Epidermal melanocyte (primary cell): ENCODE data around the gene PTPRK.

ENCODE experiments used
- DNase-seq: peaks from one replicate; pipeline ENCODE4 v3.0.0; 2011; ENCODE audit warnings: low spot score; ENCODE audit not compliant: insufficient read length

The PTPRK gene

GRCh38 chr6:128516514-128516898 lies 3.9 kb downstream of the PTPRK start:
- DNase-seq, result no peak

DNA sequence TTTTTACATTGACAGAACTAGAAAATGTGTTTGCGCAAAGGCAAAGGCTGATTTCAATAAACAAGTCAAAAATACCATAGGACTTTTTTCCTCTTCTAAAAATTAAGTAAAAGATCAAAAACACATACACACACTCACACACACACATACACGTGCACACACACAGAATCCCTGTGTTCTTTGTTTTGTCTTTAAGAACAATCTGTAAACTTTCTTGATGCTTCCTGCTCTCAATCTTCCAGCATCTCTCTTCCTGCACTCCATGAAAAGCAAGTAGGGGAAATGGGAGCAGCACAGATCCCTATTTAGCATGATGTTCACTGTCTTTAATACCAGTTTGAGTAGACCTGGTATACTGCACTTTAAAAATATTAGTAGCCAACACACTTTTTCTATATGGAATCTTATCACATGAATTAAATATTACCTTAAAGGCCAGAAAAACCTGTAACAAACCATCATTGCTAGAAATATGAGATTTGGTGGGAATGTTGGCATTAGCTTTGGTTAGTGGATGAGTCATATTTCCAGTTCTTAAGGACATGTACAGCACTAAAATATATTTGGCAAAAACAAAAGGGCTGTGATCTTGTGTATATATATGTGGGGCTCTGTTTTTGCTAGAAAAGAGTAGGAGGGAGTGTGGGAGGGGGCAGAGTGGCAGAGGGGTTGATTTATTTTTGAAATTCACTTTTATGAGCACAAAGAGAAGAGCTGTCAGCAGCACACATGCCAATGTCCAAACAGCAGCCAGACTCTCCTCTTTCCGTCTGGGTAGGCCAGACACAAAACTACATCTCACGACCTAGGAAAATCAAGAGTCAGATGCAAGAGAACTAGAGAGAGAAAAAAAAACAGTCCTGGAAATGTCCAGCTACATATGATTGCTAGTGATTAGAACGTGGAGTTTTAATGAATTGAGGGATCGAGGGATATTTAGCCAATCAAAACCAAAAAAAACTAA lies 4.6 kb downstream of the PTPRK start:
- no peak for DNase-seq

DNA sequence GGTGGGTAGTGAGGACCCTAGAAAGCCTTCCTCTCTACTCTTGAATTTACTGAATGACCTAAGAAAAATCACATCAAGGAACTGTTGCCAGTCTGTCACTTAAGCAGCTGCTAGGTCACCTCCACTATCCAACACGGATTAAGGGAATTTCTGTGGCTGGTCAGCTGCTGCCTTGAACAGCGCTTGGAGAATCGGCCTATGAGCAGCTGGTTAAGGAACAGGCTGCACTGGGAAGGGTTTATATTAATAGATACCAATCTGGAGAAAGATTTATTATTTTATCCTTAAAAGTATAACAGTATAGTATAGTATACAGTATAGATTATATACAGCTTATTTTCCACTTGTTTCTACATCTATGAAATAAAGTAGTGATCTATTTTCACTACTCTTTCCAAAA lies 6.5 kb downstream of the PTPRK start:
- no peak for DNase-seq

DNA sequence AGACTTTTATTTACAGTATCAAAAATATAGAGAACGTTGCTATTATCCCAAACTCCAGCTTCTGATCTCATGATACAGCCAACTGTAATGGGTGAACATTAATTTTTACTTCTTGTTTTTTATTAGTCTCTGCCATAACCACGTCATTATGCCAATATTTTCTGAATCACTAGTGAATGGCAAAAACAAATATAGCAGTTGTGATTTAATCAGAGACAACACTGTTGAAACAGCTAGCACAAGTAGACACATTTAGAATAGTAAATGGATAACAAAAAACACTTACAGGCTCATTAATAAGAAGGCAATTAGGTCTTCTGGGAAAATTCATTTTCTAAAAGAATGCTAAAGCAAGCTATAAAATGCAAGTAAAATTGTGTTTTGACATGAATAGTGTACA lies 8.1 kb downstream of the PTPRK start:
- DNase-seq, result no peak

DNA sequence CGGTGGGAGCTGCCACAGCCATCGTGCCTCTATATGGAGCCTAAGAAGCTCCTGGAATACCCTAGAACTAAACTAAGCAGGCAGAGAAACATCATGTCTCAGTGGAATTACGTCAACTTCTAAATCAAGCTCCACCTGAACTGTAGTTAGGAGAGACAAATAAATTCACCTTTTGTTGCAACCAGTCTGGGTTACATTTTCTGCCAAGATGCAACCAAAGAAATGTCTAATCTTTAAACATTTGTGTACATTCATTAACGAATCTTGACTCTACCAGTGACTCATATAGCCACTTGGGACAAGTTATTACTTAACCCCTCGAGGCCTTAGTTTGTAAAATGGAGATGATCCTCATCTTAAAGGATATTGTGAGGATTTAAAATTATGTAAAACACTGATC lies 8.9 kb downstream of the PTPRK start:
- no peak for DNase-seq

GRCh38 chr6:128509709-128510108 lies 10.7 kb downstream of the PTPRK start:
- no peak for DNase-seq

GRCh38 chr6:128508588-128509296 lies 11.7 kb downstream of the PTPRK start:
- no peak for DNase-seq

GRCh38 chr6:128507337-128508310 lies 12.8 kb downstream of the PTPRK start:
- DNase-seq, result no peak

DNA sequence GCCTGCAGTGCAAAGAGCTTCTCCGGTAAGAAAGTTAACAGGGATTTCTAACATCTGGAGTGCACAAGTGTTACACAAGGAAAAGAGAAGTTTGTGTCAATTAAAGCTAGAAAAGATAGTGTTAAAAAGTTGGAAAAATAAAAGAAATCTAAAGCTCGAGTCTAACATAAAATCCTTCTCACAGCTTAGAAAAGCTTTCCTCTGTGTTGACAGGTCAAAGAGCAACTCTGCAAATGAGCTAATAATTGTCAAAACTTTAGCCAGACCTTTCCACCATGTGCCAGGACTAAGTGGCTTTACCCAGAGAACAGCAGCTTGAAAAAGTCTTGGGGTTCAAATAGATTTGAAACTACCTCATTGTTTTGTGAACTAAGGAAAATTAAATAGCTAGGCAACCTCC lies 14.8 kb downstream of the PTPRK start:
- no peak for DNase-seq

DNA sequence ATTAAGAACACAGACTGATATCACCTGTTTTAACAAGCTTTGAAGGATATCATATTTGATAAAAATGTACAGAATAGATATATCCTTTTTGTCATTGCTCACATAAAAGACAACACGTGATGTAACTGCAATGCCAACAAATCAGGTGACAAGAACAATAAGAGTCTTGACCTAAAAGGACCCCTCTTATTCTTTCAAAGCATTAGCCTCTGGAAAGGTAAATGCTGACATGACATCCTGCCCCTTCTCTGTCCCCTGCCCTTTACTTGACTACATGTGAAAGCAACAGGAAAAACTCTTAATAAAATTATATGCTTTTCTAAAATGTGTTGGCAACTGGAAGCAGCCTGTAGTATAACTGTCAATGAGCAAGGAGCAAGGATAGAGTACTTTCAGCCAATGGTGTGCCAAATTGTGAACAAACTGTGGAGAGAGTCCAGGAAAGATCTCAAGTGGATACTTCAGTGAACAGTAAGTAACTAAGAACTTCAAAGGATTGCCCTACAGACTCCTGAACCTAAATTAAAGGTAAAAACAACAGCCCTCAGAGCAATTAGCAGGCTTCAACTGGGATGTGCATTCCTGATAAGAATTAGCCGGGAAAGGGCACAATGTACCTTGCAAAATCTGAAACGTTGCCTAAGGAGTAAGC lies 16.3 kb downstream of the PTPRK start:
- no peak for DNase-seq

DNA sequence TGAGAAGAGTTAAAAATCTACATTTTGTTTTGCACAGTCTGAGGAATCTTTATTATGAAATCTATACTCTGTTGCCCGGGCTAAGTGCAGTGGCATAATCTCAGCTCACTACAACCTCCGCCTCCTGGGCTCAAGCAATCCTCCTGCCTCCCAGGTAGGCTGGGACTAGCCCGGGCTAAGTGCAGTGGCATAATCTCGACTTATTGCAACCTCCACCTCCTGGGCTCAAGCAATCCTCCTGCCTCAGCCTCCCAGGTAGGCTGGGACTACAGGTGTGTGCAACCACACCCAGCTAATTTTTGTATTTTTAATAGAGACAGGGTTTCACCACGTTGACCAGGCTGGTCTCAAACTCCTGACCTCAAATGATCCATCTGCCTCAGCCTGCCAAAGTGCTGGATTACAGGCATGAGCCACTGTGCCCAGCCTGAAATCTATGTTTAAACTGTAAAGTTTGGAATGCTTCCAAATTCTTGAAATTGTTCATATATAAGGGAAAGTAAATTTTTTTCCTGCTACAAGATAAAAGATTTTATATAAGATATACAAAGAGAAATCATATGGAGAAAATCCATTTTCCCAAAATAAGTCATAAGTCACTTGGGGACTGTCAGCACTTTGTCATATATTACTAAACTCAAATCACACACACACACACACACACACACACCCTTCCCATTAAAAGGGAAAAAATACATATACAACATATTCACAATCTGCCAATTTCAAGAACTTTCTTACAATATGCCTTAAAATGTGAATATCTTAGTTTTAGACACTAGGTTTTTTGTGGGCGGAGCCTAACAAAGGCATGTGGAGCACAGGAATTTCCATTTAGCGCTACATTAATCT lies 19.4 kb downstream of the PTPRK start:
- no peak for DNase-seq

DNA sequence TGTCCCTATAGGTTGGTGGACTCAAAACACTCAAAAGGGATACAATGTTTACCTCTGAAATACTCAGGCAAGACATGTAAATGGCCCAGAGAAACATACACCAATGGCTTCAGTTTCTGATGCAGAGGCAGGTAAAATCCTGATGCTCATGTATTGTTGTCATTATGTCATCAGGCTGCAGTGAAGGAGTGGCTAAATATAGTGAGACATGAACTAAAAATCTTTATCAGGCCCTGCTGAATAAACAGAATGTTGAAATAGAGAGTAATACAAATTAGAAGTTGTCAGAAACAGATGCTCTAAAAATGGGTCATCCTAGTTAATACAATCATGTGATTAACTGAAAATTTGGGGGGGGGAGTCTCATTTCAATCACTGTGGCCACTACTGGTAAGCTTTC lies 20.4 kb downstream of the PTPRK start:
- DNase-seq, result no peak

DNA sequence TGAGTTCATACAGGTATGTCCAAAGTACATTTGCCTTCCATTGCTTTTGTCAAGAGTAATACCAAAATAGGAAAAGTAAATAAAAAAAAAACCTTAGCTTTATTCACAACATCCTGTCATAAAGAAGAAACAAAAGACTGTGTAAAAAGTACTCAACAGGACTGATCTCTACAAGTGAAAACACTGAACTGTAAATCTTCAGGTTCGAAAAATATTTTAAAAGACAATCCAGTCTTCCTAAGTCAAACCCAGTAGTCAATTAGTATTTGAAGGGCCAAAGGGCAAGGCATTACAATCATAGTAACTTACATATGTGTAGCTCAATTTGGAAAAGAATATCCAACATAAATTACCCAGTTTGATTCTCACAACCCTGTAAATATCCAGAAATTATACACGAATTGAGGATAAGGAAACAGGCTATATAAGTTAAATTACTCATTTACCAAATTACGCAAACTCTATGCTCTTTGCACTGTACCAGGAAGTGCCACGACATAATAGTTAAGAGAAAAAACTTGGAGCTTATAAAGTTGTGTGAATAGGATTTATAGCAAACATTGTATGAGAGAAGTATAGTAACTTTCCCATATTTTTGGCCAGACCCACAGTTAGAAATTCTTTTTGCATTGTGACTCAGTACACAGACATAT lies 21.2 kb downstream of the PTPRK start:
- no peak for DNase-seq

DNA sequence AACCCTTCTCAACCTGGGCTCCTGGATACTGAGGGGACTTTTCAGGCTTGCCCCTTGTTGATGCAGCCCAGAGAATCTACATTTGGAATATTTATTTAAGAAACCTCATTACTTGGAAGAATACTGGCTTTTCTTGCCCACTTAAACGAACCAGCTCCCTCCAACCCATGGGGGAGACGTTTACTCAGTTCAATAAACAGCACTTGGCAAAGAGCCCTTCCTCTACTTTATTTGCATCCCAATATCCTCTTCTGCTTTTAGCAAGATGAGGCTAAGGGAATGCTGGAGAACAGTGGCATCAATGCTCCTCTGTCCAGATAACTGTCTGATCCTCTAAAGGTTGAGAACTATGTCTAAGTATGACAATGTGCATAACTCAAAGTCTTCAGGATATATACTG lies 22.2 kb downstream of the PTPRK start:
- no peak for DNase-seq

- no peak for DNase-seq
Measured at GRCh38 chr6:128495536-128496333, 24.7 kb downstream of the PTPRK start.

- no peak for DNase-seq
Measured at GRCh38 chr6:128494440-128494839, 26.0 kb downstream of the PTPRK start.

DNA sequence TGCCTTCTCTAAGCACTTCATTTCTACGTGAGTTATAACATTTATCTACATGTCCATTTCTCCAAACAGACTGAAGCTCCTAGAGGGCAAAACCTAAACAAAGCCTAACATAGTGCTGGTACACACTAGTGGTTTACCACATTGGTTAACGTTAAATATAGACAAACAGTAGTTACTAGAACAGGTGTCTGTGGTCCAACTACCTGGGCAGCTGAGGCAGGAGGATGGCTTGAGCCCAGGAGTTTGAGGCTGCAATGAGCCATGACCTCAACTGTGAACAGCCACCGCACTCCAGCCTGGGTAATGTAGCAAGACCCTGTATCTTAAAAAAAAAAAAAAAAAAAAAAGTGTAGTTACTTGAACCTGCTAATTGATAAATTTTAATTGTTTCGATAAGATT lies 26.5 kb downstream of the PTPRK start:
- DNase-seq, result no peak

DNA sequence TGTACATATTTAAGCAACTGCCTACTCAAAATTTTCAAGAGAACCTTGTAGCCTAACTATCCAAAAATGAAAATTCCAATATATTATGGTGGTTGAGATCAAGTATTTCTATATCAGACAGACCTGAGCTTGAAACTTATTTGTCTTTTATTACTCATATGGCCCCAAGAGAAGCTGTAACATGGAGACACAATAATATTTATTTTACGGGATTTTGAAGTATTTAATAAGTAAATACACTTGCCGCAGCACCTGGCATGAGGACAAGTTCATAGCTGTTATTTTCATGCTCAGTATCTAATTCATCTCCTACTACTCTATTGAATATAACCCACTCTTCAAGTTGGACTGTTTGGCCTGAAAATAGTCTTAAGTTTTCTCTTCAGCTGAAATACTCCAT lies 28.0 kb downstream of the PTPRK start:
- DNase-seq, result no peak
